ENCODE measurements around the gene PODNL1.

The PODNL1 gene

DNA sequence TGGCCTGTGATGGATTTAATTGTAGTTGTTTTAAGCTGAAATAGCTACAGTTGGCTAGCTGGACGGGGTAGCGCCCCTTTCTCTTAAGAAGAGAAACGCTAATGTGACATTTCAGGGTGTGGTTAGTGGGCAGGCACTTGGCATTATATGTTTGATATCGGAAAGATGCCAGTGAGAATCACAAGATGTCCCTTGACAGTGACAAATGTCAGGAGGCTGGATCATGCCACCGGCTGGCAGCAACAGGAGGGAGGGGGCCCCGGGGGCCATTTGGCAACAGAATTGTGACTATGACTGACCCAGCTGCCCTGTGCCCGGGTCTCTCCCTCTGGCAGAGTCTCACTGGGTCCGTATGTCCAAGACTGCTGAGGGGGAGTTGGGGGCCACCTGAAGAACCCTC, 18.8 kb upstream of the PODNL1 start:
- no peak for DNase-seq (ENCODE audit: low read depth in 2 of 2)

GRCh38 chr19:13956365-13956744, 18.1 kb upstream of the PODNL1 start:
- DNase-seq (ENCODE audit: low read depth in 2 of 2), result no peak

DNA sequence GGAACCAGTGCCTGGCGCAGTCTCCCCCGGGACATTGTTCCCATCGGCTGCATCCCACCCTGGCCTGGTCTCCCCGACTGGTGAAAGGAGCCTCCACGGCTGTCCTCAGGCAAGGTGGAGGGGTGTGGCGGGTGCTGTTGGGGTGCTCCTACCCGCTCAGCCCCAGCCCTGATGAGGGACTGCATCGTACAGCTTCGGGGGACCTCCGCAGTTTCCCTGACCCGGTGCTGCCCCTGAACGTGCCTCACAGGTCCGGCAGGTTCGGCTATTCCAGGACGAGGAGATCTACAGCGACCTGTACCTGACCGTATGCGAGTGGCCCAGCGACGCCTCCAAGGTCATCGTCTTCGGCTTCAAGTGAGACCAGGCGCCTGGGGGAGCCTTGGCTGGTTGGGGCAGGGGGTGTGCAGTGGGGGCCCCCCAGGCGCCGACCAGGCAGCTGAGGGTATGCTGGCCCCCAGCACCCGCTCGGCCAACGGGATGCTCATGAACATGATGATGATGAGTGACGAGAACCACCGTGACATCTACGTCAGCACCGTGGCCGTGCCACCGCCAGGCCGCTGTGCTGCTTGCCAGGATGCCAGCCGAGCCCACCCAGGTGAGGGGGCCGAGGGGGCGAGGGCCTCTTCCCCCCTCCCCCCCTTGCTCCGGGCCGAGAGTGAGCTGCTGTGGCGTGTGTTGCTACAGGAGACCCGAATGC, 17.6 kb upstream of the PODNL1 start:
- no peak for DNase-seq (ENCODE audit: low read depth in 2 of 2)

DNA sequence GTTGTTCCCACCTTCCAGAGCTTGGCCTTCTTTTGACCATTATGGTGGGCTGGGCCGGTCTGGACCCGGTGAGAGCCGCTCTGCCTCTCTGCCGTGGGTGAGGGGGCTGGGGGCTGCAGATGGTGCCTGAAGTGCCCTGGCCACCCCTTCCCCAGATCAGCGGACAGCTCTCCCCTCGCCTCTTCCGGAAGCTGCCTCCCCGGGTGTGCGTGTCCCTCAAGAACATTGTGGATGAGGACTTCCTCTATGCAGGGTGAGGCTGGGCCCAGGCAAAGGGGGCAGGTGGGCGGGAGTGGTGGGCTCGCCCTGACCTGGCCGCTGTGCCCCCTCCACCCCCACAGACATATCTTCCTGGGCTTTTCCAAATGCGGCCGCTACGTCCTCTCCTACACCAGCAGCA, 16.0 kb upstream of the PODNL1 start:
- DNase-seq (ENCODE audit: low read depth in 2 of 2), result no peak

DNA sequence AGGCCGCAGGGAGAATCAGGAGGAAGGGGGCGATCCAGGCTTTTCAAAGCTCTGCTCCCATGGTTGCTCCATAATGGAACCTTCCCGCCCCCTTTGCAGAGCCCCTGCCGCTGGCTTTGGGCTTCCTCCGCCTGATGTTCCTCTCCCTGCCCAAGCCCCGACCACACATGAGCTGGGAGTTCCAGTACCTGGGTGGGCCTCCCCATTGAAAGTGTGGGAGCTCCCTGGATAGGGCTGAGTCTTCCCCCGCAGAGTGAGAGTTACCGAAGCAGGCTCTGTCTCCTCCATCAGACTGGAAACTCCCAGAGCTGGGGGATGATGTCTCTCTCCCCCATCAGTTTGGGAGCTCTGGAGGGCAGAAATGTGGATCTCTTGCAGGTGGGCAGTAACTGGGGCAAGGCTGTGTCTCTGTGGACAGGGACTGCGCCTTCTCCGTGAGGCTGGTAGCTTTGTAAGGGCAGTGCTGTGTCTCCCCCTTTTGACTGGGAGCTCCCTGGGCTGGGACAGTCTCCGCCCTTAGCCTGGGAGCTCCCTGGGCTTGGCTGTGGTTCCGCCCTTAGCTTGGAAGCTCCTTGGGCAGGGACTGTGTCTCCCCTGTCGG, 14.8 kb upstream of the PODNL1 start:
- DNase-seq (ENCODE audit: low read depth in 2 of 2), result no peak

DNA sequence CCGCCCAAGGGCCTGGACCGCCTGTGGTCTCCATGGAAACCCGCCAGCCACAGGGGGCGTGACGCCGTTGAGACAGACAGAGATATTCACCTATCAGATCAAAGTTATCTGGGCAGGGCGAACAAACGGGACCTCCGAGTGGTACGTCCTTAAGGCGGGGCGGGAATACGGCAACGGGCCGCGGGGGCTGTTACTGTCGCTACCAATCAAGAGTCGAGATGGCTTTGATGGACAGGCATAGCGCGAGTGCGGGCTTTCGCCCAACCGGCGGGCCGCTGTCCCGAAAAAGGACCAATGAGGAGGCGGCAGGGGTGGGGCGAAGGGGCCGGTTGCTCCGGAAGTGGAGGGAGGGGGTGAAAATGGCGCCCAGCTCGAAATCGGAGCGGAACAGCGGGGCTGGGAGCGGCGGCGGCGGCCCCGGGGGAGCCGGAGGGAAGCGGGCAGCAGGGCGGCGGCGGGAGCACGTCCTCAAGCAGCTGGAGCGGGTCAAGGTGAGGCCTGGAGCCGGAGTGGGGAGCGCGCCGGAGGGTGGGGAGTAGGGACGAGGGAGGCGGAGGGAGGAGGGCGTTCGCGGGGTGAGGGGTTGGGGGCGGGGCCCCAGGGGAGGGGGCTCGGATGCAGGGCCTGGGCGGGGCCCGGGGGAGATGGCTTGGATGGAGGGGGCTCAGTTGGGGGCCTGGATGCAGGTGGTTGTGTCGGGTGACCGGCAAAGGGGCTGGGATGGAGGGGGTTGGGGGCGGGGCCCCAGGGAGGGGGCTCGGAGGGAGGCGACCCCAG, 14.1 kb upstream of the PODNL1 start, which contains the start of gene DCAF15:
TSS of gene DCAF15 (plus strand) at position 356 of the 777 bp plus-strand sequence. CDS start at position 360, 4 bp downstream.
- DNase-seq (ENCODE audit: low read depth in 2 of 2), result peak; percentile 97 to 99

GRCh38 chr19:13951799-13952153, 13.6 kb upstream of the PODNL1 start:
- no peak for DNase-seq (ENCODE audit: low read depth in 2 of 2)

- no peak for DNase-seq (ENCODE audit: low read depth in 2 of 2)
Measured at GRCh38 chr19:13951043-13951442, 12.8 kb upstream of the PODNL1 start.

DNA sequence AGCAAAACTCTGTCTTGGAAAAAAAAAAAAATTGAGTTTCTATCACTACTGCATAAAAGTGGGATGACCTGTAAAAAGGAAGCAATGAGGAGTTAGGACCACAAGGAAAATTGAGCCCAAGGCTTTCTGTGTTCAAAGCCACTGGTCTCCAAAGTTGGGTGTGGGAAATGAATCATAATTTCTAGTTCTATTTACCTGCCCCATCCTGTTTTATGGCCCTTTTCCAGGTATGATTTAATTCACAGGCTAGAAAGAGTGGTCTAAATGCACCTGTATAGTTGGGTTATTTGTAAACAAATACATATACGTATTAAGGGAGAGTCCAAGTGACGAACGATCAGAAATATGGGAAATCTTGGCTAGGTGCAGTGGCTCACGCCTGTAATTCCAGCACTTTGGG, 8.2 kb upstream of the PODNL1 start:
- DNase-seq (ENCODE audit: low read depth in 2 of 2), result no peak

DNA sequence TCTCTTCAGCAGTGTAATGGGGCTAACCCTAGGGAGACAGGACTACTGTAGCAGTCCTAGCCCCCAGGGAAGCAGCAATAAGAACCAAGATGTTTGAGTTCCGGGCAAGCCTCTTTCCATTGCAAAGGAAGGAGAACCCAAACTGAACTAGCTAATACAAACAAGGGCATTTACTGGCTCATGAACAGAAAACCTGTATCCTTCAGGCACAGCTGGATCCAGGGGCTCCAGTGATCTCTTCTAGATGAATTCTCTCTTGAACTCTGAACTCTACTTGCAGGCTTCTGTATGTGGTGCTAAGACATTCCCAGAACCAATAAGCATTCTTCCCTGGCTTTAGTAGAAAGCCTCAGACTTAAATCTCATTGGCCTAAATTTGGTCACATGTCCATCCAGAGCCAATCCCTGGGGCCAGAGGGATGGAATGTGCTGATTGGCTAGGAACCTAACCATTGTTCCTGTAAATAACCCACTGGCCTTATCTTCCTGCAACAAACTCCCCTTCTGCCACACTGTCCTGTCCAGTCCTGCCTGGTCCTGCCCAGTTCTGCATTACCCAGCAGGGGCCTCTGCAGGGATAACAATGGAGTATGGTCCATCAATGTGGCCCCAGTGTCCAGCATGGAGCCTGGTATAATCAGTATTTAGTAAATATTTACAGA, 3.9 kb upstream of the PODNL1 start:
- DNase-seq (ENCODE audit: low read depth in 2 of 2), result no peak

- DNase-seq (ENCODE audit: low read depth in 2 of 2), result no peak
Measured at GRCh38 chr19:13937479-13938300, 527 bp downstream of the PODNL1 start.

- no peak for DNase-seq (ENCODE audit: low read depth in 2 of 2)
Measured at GRCh38 chr19:13935765-13936510, 2.3 kb downstream of the PODNL1 start.

GRCh38 chr19:13934785-13935109, 3.5 kb downstream of the PODNL1 start:
- DNase-seq (ENCODE audit: low read depth in 2 of 2), result no peak

- no peak for DNase-seq (ENCODE audit: low read depth in 2 of 2)
Measured at GRCh38 chr19:13932911-13933393, 5.3 kb downstream of the PODNL1 start.

GRCh38 chr19:13932149-13932637, 6.0 kb downstream of the PODNL1 start:
- no peak for DNase-seq (ENCODE audit: low read depth in 2 of 2)

DNA sequence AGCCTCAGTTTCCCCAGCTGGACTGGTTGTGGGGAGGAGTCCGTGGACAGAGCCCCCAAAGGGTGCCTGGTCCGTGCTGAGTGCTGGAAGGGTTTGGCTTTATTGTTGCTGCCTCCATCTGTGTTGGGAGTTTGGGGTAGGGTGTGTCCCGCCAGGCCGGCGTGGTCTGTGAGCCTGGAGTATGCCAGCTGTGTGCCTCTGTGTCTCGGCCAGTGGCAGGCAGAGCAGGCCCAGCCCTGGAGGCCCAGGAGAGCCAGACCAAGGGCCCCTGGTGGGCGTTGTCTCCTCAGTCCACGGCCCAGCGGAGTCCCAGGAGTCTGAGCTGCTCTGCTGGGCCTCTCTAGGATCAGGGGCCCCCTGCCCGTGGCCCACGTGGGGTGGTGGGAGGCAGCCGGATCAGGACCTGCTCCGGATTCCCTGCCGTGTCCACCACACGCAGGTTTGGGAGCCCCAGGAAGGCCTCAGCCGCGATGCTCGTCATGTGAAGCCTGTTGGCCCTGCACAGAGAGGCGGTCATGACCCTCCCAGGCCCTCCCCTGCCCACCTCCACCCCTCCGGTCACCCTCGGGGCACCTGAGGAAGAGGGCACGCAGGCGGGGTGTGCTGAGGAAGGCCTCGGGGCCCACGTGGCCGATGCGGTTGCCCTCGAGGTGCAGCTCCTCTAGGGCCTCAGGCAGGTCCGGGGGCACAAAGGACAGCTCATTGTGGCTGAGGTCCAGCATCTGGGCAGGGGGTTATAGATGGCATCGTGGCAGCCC, 6.6 kb downstream of the PODNL1 start:
- DNase-seq (ENCODE audit: low read depth in 2 of 2), result no peak

DNA sequence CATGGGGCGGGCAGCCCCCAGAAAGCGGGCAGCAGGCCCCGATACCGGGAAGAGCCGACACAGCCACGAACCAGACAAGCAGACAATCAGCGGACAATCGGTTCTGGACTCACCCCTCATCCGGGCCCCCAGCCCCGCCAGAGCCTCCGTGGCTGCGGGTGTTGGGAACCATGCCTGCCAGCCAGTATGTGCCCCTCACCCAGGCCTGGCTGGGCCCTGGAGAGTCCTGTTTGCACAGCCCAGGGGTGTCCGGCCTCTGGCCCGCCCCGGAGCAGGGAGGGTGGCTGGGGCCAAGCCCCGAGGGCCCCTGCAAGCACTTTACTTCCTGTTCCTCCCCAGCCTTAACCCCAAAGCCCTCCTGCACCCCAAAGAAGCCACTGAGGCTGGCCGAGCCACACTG, 7.8 kb downstream of the PODNL1 start:
- no peak for DNase-seq (ENCODE audit: low read depth in 2 of 2)

GRCh38 chr19:13929956-13930355, 8.3 kb downstream of the PODNL1 start:
- no peak for DNase-seq (ENCODE audit: low read depth in 2 of 2)

DNA sequence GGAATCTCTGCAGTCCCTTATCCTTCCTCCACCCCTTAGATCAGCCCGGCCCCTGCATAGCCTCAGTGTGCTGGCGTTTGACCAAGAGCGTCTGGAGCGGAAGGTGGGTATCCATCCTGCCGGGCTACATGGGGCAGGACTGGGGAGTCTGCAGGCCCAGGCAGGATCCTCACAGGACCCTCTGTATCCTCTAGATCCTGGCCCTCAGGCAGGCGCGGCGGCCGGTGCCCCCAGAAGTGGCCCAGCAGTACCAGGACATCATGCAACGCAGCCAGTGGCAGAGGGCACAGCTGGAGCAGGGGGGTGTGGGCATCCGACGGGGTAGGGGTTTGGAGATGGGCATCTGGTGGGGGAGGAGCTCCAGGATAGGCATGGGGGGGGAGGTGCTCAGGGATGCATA, 8.9 kb downstream of the PODNL1 start:
- DNase-seq (ENCODE audit: low read depth in 2 of 2), result no peak

DNA sequence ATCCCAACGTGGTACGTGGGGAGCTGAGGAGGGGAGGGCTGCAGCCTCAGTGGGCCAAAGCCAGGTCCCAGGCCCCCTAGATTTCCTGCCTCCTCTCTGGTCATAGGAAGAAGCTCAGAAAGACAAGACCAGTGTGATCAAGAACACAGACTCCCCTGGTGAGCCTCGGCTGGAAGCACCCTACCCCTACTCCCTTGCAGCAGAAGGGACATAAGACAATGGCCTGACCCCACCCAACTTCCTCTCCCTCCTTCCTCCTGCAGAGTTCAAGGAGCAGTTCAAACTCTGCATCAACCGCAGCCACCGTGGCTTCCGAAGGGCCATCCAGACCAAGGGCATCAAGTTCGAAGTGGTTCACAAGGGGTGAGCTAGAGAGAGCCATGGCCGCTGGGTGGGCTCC, 11.5 kb downstream of the PODNL1 start:
- DNase-seq (ENCODE audit: low read depth in 2 of 2), result no peak
